Fibroblast of pulmonary artery (primary cell): ENCODE data around the gene PLAC8.

Source experiments
- DNase-seq: peaks from one replicate; pipeline ENCODE4 v3.0.0-alpha.2; 2010; ENCODE audit warnings: low read depth
- H3K4me3 ChIP-seq: replicated peaks from 2 replicates; pipeline ENCODE4 v1.5.1; 2011; ENCODE audit warnings: low read depth, mild to moderate bottlenecking, control low read depth, low read length, moderate library complexity
- TF ChIP-seq, protein P1 (sequence below): IDR thresholded peaks from 2 replicates; pipeline ENCODE4 v1.5.1; 2011; ENCODE audit warnings: mild to moderate bottlenecking, control low read depth, low read length, inconsistent platforms; ENCODE audit errors: missing control alignments

PLAC8 gene, protein sequence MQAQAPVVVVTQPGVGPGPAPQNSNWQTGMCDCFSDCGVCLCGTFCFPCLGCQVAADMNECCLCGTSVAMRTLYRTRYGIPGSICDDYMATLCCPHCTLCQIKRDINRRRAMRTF

DNA sequence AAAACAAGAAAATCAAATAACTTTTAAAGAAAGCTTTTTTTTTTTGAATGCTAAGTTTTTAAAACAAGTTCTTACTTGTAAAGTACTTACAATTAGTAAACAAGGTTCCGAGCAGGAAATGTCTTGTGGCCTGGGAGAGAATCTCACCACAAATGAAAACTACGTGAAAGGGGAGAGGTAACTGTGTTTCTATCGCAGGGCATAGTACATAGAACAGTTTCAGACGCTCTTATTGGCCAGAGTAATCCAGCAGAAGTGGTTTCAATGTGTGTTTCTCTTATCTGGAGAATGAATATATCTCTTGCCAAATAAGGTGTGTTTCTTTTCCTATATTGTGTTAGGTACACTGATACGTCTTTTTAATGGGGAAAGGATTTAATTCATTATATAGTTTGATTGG lies at the start of gene PLAC8:
Gene PLAC8, minus strand, starts transcription at position 154 of the 400 bp plus-strand sequence. CDS start 6,808 bp downstream, outside the sequence.
- TF ChIP-seq, protein P1, sequence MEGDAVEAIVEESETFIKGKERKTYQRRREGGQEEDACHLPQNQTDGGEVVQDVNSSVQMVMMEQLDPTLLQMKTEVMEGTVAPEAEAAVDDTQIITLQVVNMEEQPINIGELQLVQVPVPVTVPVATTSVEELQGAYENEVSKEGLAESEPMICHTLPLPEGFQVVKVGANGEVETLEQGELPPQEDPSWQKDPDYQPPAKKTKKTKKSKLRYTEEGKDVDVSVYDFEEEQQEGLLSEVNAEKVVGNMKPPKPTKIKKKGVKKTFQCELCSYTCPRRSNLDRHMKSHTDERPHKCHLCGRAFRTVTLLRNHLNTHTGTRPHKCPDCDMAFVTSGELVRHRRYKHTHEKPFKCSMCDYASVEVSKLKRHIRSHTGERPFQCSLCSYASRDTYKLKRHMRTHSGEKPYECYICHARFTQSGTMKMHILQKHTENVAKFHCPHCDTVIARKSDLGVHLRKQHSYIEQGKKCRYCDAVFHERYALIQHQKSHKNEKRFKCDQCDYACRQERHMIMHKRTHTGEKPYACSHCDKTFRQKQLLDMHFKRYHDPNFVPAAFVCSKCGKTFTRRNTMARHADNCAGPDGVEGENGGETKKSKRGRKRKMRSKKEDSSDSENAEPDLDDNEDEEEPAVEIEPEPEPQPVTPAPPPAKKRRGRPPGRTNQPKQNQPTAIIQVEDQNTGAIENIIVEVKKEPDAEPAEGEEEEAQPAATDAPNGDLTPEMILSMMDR, result no peak
- H3K4me3 ChIP-seq, result no peak within 1 kb of the TSS
- no peak for DNase-seq

DNA sequence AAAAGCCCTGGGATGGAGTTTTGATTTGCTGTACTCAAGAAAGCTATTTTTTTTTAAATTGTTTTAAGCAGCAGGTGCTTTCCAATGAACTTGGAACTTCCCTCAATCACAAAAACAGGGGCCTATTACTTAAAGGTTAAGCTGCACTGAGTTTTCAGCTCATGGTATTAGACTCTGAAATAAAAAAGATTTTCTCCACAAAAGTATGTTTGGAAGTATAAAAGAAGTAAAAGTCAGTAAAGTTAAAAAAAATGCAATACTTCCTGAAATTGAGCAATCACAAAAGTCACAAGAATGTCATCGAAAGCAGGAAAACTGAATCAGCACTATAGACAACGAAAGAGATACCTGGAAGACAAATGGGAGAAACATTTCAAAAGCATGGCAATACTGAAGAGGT lies 38.9 kb upstream of the PLAC8 start:
- peak; percentile 9 for DNase-seq
- TF ChIP-seq, protein P1, result no peak
- H3K4me3 ChIP-seq, result no peak overlapping the region

DNA sequence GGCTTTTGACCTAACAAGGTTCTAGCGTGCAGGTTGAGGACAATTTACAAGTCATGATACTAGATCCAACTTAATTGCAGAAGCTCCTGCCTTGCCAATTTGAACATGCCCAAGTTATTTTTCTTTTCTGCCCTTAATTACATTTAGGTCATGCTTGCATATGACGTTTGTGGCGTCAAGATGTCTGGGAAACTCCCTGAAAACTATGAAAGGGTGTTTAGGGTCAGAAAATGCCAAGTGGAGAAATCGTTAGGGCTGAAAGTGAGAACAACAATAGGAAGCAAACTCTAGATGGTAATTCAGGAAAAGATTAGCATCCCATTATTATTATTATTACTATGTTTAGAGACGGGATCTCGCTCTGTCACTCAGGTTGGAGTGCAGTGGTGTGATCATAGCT lies 38.2 kb upstream of the PLAC8 start:
- no peak overlapping the region for H3K4me3 ChIP-seq
- TF ChIP-seq, protein P1, result no peak
- no peak for DNase-seq

DNA sequence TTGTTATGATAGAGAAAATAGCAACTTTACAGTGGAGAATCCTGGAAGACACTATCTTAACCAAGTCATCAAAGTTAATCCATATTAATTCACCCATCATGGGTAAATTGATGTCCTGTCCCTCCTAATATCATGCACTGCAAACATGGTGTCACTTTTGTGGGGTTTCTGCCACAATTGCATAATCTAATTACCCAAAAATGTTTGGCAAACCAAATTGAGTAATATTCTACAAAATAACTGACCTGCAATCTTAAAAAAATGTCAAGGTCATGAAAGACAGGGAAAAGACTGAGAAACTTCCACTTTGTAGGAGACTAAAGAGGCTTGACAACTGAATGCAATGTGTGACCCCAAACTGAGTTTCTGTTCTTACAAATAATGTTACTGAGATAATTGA lies 37.1 kb upstream of the PLAC8 start:
- DNase-seq, result no peak
- TF ChIP-seq, protein P1, result no peak
- no peak overlapping the region for H3K4me3 ChIP-seq

DNA sequence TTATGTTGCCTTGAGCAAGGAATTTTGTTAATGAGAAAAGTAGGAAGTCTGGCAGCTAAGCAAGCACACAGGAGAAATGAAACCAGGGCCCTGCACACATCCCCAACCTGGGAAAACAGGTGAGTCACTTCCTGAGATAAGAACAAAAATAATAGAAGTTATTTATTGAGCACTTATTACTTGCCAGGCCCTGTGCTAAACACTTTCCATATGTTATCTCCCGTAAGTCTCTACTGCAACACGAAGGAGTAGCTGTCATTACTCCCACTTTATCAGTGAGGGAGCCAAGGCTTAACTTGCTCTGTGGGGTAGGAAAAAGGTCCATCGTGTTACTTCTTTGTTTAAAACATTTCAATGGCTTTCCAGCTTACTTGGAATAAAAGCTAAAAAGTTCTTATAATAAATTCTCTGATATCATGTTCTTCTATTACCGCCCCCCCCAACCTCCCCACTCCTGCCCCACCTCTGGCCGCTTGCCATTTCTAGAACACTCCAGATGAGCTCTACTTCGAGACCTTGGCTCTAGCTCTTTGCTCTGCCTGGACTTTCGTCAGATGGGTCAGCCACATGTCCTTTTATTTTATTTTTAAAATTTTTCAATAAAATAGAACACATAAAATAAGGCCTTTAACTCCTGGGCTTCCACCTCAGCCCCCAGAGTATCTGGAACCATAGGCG lies 36.3 kb upstream of the PLAC8 start:
- DNase-seq, result peak; percentile 56
- H3K4me3 ChIP-seq, result no peak overlapping the region
- TF ChIP-seq, protein P1, result no peak

DNA sequence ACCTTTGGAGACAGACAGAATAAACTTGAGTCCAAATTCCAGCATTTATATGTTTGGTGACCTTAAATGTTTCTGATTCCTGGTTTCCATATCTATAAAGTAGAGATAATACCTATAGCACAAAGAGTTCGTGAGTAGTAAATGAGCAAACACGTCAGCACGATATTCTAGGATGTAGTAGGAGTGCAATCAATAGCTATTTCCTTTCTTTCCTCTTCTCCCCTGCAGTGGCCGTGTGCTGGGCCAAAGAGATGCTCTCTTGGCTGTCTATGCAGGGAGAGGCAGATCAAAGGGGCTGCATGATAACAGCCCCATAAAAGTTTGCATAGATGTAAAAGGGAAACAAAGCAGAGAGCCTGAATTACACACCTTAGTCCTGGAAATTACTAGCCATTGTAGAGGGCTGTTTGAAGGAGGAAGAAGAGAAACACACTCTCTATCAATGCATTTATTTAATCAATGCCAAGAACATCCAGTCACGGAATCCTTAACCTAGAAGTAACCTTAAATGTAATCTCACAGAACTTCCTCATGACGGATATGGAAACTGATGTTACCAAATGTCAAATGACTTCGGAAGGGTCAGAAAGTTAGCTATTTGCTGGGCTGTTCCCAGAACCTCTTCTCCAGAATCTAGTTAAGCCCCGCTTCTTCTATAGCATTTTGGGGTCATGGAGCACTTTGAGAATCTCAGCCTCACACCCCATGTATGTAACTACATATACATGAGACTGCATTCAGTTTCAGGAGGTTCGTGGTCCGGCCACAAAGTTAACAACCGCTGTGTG lies 35.5 kb upstream of the PLAC8 start:
- TF ChIP-seq, protein P1, result no peak
- peak; percentile 66 for DNase-seq
- H3K4me3 ChIP-seq, result no peak overlapping the region
